ENCODE measurements around the gene AGO1.

The AGO1 gene

GRCh38 chr1:35860696-35861095, 22.3 kb upstream of the AGO1 start:
- no peak for DNase-seq
- no peak overlapping the region for H3K18ac ChIP-seq (ENCODE audit: low read length)
- no peaks in the 10 kb centered on the region for H3K79me1 ChIP-seq (ENCODE audit: low read length)
- H2BK12ac ChIP-seq (ENCODE audit: low read length): no peak overlapping the region
- no peaks in the 10 kb centered on the region for H3K79me2 ChIP-seq (ENCODE audit: control insufficient read depth, insufficient read depth, low read length, poor library complexity)
- H3K9ac ChIP-seq (ENCODE audit: low read length): no peak overlapping the region
- H4K8ac ChIP-seq (ENCODE audit: low read depth, low read length): no peak overlapping the region
- no peak overlapping the region for H2BK5ac ChIP-seq (ENCODE audit: low read depth, low read length, poor library complexity)
- H3K14ac ChIP-seq (ENCODE audit: low read length): no peak overlapping the region
- no peak overlapping the region for H4K91ac ChIP-seq (ENCODE audit: low read depth, low read length)
- H2AFZ ChIP-seq (ENCODE audit: insufficient read depth, low read length, poor library complexity): no peak overlapping the region
- H3K4me1 ChIP-seq (ENCODE audit: control insufficient read depth in 1 of 2, insufficient read depth in 2 of 2, low read length in 2 of 2): no peaks in the 10 kb centered on the region
- H3K23ac ChIP-seq (ENCODE audit: low read length): no peak overlapping the region
- H3K27me3 ChIP-seq (ENCODE audit: insufficient read depth, low read length): no peaks in the 10 kb centered on the region
- no CpG with 5 or more reads among the region's 3 CpGs for WGBS (ENCODE audit: extremely low coverage, insufficient coverage, insufficient read length)
- no peak overlapping the region for H3K4ac ChIP-seq (ENCODE audit: low read depth, low read length)
- no peak overlapping the region for H3K27ac ChIP-seq (ENCODE audit: low read depth, low read length)
- H3K36me3 ChIP-seq (ENCODE audit: control insufficient read depth in 1 of 2, insufficient read depth in 2 of 2, low read length in 2 of 2): peaks cover 2 to 3% of the 10 kb centered on the region in 2 experiments
- no peak overlapping the region for H4K12ac ChIP-seq (ENCODE audit: low read depth, low read length)
- H3K4me2 ChIP-seq (ENCODE audit: low read length): no peak overlapping the region
- H2BK120ac ChIP-seq (ENCODE audit: insufficient read depth, low read length, poor library complexity): no peak overlapping the region
- H3K4me3 ChIP-seq (ENCODE audit: low read depth, low read length): no peak overlapping the region
- no peaks in the 10 kb centered on the region for H3K9me3 ChIP-seq (ENCODE audit: insufficient read depth, low read depth, low read length)
- no peak overlapping the region for H2AK5ac ChIP-seq (ENCODE audit: low read length)

- H4K91ac ChIP-seq (ENCODE audit: low read depth, low read length): no peak overlapping the region
- DNase-seq: no peak
- H3K27me3 ChIP-seq (ENCODE audit: insufficient read depth, low read length): no peaks in the 10 kb centered on the region
- no peaks in the 10 kb centered on the region for H3K9me3 ChIP-seq (ENCODE audit: insufficient read depth, low read depth, low read length)
- no peak overlapping the region for H4K12ac ChIP-seq (ENCODE audit: low read depth, low read length)
- no peaks in the 10 kb centered on the region for H3K79me1 ChIP-seq (ENCODE audit: low read length)
- H3K27ac ChIP-seq (ENCODE audit: low read depth, low read length): no peak overlapping the region
- H3K79me2 ChIP-seq (ENCODE audit: control insufficient read depth, insufficient read depth, low read length, poor library complexity): no peaks in the 10 kb centered on the region
- no peak overlapping the region for H3K14ac ChIP-seq (ENCODE audit: low read length)
- H3K4ac ChIP-seq (ENCODE audit: low read depth, low read length): no peak overlapping the region
- WGBS (ENCODE audit: extremely low coverage, insufficient coverage, insufficient read length): no CpG with 5 or more reads among the region's 1 CpG
- no peaks in the 10 kb centered on the region for H3K4me1 ChIP-seq (ENCODE audit: control insufficient read depth in 1 of 2, insufficient read depth in 2 of 2, low read length in 2 of 2)
- no peak overlapping the region for H3K9ac ChIP-seq (ENCODE audit: low read length)
- no peak overlapping the region for H3K4me3 ChIP-seq (ENCODE audit: low read depth, low read length)
- no peak overlapping the region for H2AFZ ChIP-seq (ENCODE audit: insufficient read depth, low read length, poor library complexity)
- no peak overlapping the region for H3K4me2 ChIP-seq (ENCODE audit: low read length)
- no peak overlapping the region for H2BK120ac ChIP-seq (ENCODE audit: insufficient read depth, low read length, poor library complexity)
- H2BK12ac ChIP-seq (ENCODE audit: low read length): no peak overlapping the region
- no peak overlapping the region for H4K8ac ChIP-seq (ENCODE audit: low read depth, low read length)
- H3K23ac ChIP-seq (ENCODE audit: low read length): no peak overlapping the region
- H3K36me3 ChIP-seq (ENCODE audit: control insufficient read depth in 1 of 2, insufficient read depth in 2 of 2, low read length in 2 of 2): no peaks in the 10 kb centered on the region
- no peak overlapping the region for H2AK5ac ChIP-seq (ENCODE audit: low read length)
- no peak overlapping the region for H3K18ac ChIP-seq (ENCODE audit: low read length)
- H2BK5ac ChIP-seq (ENCODE audit: low read depth, low read length, poor library complexity): no peak overlapping the region
Observed at GRCh38 chr1:35863136-35863535, 19.9 kb upstream of the AGO1 start.

- H3K18ac ChIP-seq (ENCODE audit: low read length): no peak overlapping the region
- H3K4ac ChIP-seq (ENCODE audit: low read depth, low read length): no peak overlapping the region
- H3K14ac ChIP-seq (ENCODE audit: low read length): no peak overlapping the region
- H3K23ac ChIP-seq (ENCODE audit: low read length): no peak overlapping the region
- no peaks in the 10 kb centered on the region for H3K79me1 ChIP-seq (ENCODE audit: low read length)
- no peak overlapping the region for H3K9ac ChIP-seq (ENCODE audit: low read length)
- no peak overlapping the region for H2AK5ac ChIP-seq (ENCODE audit: low read length)
- no peak overlapping the region for H2AFZ ChIP-seq (ENCODE audit: insufficient read depth, low read length, poor library complexity)
- no peak overlapping the region for H4K91ac ChIP-seq (ENCODE audit: low read depth, low read length)
- H3K79me2 ChIP-seq (ENCODE audit: control insufficient read depth, insufficient read depth, low read length, poor library complexity): no peaks in the 10 kb centered on the region
- no peak overlapping the region for H2BK120ac ChIP-seq (ENCODE audit: insufficient read depth, low read length, poor library complexity)
- no peak overlapping the region for H4K8ac ChIP-seq (ENCODE audit: low read depth, low read length)
- H3K9me3 ChIP-seq (ENCODE audit: insufficient read depth, low read depth, low read length): no peaks in the 10 kb centered on the region
- H3K4me2 ChIP-seq (ENCODE audit: low read length): no peak overlapping the region
- H3K27ac ChIP-seq (ENCODE audit: low read depth, low read length): no peak overlapping the region
- H3K4me1 ChIP-seq (ENCODE audit: control insufficient read depth in 1 of 2, insufficient read depth in 2 of 2, low read length in 2 of 2): no peaks in the 10 kb centered on the region
- no peak overlapping the region for H2BK12ac ChIP-seq (ENCODE audit: low read length)
- WGBS (ENCODE audit: extremely low coverage, insufficient coverage, insufficient read length): no CpG with 5 or more reads among the region's 3 CpGs
- no peak overlapping the region for H4K12ac ChIP-seq (ENCODE audit: low read depth, low read length)
- no peak for DNase-seq
- no peak overlapping the region for H3K4me3 ChIP-seq (ENCODE audit: low read depth, low read length)
- no peak overlapping the region for H2BK5ac ChIP-seq (ENCODE audit: low read depth, low read length, poor library complexity)
- no peaks in the 10 kb centered on the region for H3K36me3 ChIP-seq (ENCODE audit: control insufficient read depth in 1 of 2, insufficient read depth in 2 of 2, low read length in 2 of 2)
- no peaks in the 10 kb centered on the region for H3K27me3 ChIP-seq (ENCODE audit: insufficient read depth, low read length)
Observed at GRCh38 chr1:35863881-35864625, 19.0 kb upstream of the AGO1 start.

GRCh38 chr1:35864813-35865212, 18.2 kb upstream of the AGO1 start:
- Histone ChIP-seq H3K79me1 (ENCODE audit: low read length) (no peaks in the 10 kb centered on the region), H2AK5ac (ENCODE audit: low read length) (no peak overlapping the region), H3K36me3 (ENCODE audit: control insufficient read depth in 1 of 2, insufficient read depth in 2 of 2, low read length in 2 of 2) (no peaks in the 10 kb centered on the region), H3K4me3 (ENCODE audit: low read depth, low read length) (no peak overlapping the region), H3K4me1 (ENCODE audit: control insufficient read depth in 1 of 2, insufficient read depth in 2 of 2, low read length in 2 of 2) (no peaks in the 10 kb centered on the region), H3K4me2 (ENCODE audit: low read length) (no peak overlapping the region), H2BK120ac (ENCODE audit: insufficient read depth, low read length, poor library complexity) (no peak overlapping the region), H3K9me3 (ENCODE audit: insufficient read depth, low read depth, low read length) (no peaks in the 10 kb centered on the region), H4K12ac (ENCODE audit: low read depth, low read length) (no peak overlapping the region), H3K4ac (ENCODE audit: low read depth, low read length) (no peak overlapping the region), H3K18ac (ENCODE audit: low read length) (no peak overlapping the region), H3K79me2 (ENCODE audit: control insufficient read depth, insufficient read depth, low read length, poor library complexity) (no peaks in the 10 kb centered on the region), H2BK5ac (ENCODE audit: low read depth, low read length, poor library complexity) (no peak overlapping the region), H3K27ac (ENCODE audit: low read depth, low read length) (no peak overlapping the region), H2AFZ (ENCODE audit: insufficient read depth, low read length, poor library complexity) (no peak overlapping the region), H3K23ac (ENCODE audit: low read length) (no peak overlapping the region), H4K91ac (ENCODE audit: low read depth, low read length) (no peak overlapping the region), H3K27me3 (ENCODE audit: insufficient read depth, low read length) (no peaks in the 10 kb centered on the region), H4K8ac (ENCODE audit: low read depth, low read length) (no peak overlapping the region), H2BK12ac (ENCODE audit: low read length) (no peak overlapping the region), H3K14ac (ENCODE audit: low read length) (no peak overlapping the region), H3K9ac (ENCODE audit: low read length) (no peak overlapping the region)
- WGBS (ENCODE audit: extremely low coverage, insufficient coverage, insufficient read length): no CpG with 5 or more reads among the region's 5 CpGs
- no peak for DNase-seq

Data from trophoblast cell (in vitro differentiated cells and primary cell).